ENCODE results near the gene DHX8. TPM values are rescaled to one million over a fixed set of nuclear protein-coding genes. Genes with fewer than 3 reads are reported as not detected.

DHX8 gene
- polyA plus RNA-seq, 3 donors = 40.3 to 45.8 (median 41.3) TPM

GRCh38 chr17:43568506-43569082 is 84.8 kb downstream of the DHX8 start:
- DNase-seq = no peak

DNA sequence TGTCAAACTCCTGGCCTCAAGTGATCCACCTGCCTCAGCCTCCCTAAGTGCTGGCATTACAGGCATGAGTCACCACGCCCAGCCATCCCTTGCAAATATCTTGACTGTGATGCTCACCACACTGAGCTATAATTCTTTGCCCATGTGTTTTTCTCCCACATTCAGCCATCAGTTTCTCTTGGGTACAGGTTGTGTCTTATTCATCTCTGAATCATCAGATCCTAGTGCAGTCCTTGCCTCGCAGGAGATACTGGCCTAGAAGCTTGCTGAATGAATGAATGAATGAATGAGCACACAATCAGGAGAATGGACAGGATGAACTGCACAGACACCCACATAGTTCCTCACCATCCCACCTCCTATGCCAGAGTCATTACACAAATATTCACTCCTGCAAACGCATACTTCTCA is 86.7 kb downstream of the DHX8 start:
- no peak for DNase-seq

GRCh38 chr17:43572368-43572980 is 88.7 kb downstream of the DHX8 start:
- no peak for DNase-seq

GRCh38 chr17:43573579-43574321 is 90.0 kb downstream of the DHX8 start:
- DNase-seq = no peak

DNA sequence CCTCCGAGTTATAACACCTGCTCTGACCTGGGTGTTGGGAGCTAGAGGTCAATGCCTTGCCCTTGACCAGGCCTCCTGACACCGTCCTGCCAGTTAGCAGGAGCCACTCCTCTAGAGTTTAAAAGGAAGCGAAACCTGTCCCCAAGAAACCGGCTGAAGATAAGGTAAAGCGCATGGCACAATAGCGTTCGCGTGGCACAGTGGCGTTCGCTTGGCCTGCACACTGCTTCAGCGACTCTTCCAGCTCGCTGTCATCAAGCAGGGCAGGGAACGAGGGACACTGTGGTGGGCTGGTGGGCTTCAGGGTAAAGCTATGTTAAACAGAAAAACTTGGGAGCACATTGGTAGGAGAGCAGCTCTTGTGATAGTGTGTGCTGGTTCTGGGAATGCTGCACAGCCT is 90.6 kb downstream of the DHX8 start:
- no peak for DNase-seq

DNA sequence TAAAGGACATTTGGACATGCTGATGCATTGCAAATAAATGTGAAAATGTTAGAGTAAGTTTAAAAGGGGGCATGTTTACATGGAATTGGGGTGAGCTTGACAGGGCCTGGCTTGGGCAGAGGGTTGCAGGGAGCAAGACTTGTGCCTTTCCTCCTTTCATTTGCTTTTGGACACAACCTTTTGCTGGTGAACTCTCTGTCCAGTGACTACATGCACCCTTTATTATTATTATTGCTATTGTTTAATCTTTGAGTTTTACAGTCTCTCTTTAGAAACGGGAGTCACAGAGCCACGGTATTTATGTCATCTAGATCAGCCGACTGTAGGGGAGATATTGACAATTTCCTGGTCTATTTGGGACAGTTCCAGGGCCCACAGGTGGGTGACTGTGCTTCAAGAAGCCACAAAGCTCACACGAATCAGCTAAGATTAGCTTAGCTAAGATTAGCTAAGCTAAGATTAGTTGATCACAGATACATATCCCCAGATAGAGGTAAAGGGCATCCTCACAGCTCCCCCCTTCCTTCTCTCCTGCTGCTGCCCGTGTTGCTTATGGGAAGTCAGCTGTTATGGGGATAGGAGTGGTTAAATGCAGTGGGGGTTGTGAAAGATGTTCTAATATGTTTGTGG is 91.2 kb downstream of the DHX8 start:
- no peak for DNase-seq

Other genes starting within 250 kb of the DHX8 start
- gene RNU2-1, start 250.0 kb upstream of the DHX8 start, polyA plus RNA-seq (ENCODE audit: insufficient read length in 3 of 3) = not detected
- gene ARL4D, start 85.0 kb upstream of the DHX8 start, polyA plus RNA-seq (ENCODE audit: insufficient read length in 3 of 3) = 10 to 100 TPM in 1 of 3 donors, 1 to 10 TPM in 2; 8.4 to 10.7 (median 9.7) TPM
- 10 to 100 TPM; 39.7 to 49.8 (median 43.7) TPM for gene ETV4, start 62.4 kb downstream of the DHX8 start, polyA plus RNA-seq (ENCODE audit: insufficient read length in 3 of 3)
- gene MEOX1, start 177.9 kb downstream of the DHX8 start, polyA plus RNA-seq (ENCODE audit: insufficient read length in 3 of 3) = 10 to 100 TPM in 2 of 3 donors, 1 to 10 TPM in 1; 5.8 to 16.1 (median 15.8) TPM